GM18499 (cell line): ENCODE measurements around the gene CAMK2B.

Experiments used
- ATAC-seq: cut with Tn5 transposase; IDR thresholded peaks from one replicate; pipeline ENCODE4 v1.9.1; 2021; ENCODE audit warnings: moderate number of reproducible peaks; ENCODE audit not compliant: insufficient read depth, unreplicated experiment

Gene CAMK2B

DNA sequence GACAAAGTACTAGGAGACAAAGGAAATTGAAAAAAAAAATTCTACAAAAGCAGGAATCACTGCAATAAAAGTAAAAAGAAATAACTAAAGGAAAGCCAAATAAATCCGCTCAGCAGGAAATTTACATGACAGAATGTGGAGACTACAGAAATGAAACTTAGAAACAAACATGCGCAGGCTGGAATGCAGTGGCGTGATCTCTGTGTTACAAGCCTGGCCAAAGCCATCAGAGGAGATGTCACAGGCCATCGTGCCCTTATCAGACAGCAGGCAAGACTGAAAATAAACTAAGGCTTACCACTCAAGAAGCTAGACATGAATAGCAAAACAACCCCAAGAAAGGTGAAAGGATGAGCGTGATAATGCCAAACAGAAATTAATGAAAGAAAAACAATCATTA lies 6.3 kb upstream of the CAMK2B start:
- no peak for ATAC-seq

DNA sequence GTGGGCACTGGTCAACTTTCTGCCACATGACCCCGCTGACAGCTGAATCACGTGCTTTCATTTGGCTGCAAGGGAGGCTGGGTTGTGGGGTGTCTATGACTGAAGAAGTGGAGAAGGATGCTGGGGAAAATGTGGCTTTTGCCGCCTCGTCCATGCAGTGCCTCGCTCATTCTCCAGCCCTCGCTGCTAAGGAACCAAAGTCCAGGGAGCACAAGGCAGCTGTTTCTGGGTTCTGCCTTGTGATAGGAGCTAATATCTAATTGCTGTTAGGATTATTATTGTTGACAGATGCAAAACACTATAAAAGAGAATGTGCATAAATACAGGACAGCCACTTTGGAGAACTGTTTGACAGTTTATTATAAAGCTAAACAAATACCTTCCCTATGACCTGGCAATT lies 4.9 kb upstream of the CAMK2B start:
- no peak for ATAC-seq

DNA sequence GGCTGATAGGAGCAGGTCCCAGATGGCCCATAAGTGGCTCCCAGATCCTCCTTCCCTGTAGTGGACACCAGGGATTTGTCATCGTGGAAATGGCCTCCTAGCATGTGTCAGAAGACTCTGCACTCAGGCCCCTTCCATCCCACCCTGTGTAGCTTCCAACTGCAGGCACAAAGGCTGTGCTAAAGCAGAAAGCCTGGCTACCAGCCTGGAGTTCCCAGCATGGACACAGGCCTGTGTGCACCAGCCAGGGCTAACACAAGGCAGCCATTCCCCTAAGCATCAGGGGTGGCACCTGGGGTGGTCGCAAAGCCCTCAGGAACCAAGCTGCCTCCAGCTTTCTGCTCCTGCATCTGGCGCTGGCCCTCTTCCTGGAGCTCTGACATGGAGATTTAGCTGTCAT lies 4.5 kb upstream of the CAMK2B start:
- no peak for ATAC-seq

DNA sequence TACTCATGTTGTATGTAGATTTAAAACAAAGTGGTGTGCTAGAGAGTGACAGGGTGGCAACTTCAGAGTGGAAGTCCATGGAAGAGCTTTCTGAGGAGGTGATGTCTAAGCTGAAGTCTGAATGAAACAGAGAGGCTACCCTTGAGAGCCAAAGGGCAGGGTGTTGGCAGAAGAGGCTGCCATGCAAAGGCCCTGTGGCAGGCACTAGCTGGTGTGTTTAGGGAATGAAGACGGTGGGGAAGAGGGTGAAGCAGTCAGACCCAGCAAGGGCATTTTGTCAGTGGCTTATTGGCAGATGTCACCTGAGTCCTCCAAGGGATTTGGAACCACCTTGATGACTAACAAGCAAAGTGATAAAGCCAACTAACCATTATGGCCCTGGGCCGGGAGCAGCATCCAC lies 3.7 kb upstream of the CAMK2B start:
- no peak for ATAC-seq

DNA sequence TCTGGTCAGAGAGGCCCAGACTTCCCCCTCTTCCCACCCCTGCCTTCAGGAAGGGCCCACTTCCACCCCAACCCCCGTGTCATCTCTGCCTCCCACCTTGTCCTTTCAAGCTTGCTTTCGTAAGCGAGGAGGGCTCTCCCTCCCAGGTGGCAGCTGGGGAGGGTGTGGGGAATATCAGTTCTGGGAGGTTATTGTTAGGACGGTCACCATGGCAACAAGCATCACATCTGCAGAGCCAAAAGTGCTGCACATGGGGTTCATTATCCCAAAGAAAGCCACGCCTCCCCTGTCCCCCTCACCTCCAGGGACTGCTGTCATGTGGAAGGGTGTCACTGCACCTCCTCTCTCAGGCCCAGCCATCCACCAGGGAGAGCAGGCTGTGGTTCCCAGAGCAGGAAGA lies 2.6 kb upstream of the CAMK2B start:
- no peak for ATAC-seq

DNA sequence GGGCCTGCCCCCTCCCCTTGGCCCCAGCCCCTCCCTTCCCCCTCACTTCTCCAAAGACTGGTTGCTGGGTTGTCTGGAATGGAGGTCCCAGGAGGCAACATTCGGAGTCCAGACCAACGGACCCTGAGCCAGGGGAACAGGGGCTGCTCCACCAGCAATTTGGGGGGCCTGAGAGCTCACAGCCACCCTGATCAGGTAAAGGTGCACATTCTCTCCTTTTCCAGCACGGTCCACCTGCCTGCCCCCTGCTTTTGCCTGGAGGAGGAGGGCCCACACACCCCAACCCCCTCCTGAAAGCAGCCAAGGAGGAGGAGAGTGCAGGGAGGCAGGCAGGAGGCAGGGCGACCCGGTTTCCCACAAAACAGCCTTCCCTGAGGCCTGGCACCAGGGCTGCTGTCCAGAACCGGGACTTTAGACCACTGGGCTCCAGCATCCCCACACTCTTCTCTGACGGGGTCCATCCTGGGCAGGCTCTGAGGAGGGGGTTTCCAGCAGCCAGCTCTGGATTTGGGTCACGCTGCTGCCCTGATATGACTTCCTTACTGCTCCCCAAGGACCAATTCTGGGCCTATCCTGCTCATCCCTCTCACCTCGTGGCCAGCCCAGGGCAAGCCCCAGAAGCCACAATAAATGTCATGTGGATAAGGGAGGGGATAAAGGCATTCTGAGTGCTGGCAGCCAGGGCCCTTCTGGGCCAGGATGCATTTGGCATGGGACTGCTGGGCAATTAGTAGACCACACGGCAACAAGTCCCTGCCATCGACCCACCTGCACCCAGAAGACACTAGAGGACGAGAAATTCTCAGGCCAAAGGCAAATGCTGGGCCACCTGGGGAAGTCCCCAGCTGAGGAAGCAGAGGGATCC lies 1.1 kb upstream of the CAMK2B start:
- ATAC-seq, result no peak

DNA sequence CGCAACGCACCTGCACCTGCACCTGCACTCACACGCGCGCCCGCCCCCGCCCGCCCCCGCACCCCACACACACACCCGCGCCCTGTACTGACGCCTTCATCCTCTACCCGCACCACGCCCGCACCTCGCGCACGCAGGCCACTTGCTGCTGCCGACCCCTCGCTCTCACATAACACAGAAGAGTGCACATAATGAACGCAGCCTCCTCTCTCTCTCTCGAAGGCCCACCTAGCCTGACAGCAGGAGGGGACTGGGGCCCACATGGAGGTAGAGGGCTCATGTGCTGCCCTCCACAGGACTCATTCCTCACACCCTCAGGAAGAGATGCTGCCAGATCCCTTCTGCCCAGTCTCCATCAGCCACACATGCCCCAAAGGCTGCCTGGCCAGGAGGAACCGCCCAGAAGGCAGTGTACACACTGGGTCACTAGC lies 432 bp upstream of the CAMK2B start:
- no peak for ATAC-seq

DNA sequence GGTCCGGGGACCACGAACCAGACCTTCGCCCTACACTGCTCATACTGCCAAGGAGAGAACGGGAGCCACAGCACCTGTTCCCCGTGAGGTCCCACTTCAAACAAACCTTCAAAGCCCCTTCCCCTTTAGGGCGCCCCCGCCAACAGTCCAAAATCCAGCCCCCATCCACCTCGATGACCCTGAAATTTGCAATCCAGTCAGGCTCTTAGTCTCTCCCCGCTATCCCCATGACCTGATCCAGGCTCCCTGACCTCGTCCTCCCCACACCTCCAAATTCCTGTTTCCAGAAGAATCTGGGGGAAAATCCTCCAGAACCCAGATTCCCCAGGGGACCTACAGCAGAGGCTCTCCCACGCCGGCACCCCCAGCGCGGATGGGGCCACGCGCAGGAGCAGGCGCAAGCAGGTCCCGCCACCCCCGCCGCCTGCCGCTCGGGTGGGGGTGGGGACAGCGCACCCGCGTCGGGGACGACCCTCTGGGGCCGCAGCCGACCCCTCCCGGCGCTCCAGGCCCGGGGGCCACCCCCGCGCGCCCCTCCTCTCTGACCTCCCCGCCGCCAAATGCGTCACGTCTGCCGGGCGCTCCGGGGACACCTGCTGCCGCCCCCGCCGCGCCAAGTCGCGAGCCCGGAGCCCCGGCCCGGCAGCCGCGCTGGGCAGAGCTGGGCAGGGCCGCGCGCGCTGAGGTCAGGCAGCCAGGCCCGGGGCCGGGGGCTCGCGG lies 753 bp downstream of the CAMK2B start:
- no peak for ATAC-seq

DNA sequence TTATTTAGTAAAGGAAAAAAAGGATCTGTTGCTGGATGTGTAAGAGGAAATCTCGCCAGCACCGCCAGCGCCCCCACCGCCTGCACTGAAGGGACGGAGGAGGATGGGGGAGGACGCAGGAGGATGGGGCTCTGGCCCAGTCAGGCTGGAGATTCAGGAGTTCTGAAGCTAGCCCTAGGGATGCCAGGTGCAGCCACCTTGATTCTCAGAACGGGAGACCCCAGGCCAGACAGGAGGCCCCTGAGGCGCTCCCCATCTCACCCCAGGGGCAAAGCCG lies 1.3 kb downstream of the CAMK2B start:
- no peak for ATAC-seq

DNA sequence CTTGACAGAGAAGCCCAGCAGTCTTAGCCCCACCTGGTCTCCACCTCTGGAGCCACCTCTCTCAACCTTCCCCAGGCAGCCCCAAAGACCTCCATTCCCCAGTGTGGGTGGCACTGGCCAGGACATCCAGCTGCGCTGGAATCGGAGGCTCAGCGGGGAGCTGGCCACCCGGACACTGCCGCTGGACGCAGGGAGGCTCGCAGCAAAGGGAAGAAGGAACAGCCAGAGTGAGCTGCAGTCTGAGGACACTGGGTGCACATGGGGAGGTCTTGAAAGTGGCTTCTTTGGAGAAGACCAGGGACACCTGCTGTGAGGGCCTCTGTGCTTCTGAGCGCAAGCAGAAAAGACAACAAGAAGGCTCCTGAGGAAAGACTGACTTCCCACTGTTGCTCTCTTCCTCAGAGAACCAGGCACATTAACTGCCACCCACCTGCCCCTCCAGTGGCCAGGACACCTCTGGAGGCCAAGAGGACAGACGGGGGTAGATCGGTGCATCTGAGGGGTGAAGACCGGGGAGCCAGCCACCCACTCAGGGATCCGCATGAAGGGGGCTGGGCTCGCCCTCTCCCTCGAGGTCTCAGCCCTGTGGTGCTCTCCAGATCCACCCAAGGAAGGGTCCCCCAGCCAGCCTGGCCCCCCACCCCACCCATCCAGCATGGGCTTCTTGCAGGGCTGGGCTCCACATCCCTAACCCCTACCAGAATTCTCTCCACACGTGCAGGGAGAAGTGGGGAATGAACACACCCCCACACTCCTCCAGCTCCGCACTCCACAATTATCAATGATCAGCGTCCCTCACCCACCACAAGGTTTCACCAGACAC lies 1.8 kb downstream of the CAMK2B start:
- ATAC-seq, result no peak

DNA sequence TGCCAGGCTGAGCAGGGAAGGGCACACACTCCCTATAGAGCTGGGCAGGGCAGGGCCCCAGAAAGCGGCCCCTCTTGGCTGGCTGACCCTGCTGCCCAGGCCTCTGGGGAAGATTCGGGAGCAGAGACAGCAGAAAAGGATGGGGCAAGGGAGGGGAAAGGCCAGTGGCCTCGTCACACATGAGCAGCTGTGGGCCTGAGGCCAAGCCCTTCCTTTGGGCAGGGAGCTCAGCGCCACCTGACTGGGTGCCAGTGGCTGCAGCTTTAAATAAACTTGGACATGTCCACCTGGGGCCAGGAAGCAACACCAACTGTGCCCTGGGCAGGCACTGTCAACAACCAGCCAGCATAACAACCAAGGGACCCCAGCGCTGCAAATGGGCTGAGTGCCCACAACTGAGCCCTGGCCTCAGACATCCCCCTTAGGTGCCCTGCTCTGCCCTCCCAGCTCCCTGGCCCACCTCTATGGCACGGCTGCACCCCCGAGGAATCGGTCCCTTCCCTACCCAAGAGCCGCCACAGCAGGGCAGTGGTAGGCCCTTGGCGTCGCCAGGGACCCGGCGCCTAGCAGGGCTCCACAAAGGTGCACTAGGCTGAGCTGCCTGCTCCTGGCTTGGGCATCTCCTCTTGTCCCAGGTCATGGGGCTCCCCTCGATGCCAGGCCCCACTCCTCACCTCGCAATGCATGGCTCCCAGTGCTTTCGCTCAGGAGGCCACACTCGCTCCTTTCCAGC lies 2.6 kb downstream of the CAMK2B start:
- ATAC-seq, result no peak

DNA sequence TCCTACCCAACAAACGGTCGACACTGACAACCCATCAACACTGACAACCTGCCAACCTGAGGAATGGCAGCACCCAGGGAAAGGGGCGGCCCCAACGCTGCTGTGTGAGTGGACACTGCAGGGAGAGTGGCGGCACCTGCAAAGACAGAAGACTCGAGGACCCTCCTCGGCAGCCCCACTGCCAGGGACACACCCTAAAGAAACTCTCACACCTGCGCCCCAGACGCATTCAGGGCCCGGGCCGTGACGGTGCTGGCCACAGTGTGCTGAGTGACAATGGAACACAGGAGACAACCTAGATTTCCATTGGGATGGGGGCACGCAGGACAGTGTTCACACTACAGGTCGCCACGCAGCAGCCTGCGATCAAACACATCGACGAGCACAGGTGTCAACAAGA lies 3.6 kb downstream of the CAMK2B start:
- ATAC-seq, result no peak

DNA sequence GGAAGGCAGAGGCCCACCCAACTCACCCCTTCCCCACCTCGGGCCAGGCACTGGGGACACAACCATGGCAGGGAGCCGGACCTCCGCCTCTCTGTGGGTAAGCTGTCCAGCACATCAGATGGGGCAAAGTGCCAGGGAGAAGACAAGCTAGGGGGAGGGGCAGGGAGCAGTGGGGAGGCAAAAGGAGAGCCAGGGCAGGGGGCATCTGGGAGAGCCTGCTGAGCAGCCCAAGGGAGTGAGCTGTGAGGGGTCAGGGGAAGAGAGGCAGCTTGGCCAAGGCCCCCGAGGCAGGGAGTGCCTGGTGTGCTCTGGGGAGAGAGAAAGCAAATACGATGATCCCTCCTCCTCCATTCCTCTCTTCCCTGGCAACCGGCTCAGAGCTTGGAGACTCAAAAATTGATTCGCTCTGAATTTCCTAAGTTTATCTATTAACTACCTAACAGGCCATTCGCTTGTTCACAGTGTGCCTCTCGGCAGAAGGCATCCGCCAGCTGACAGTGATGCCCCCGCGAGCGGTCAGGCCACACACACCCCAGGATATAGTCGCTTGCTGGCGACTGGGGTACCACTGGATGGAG lies 4.5 kb downstream of the CAMK2B start:
- ATAC-seq, result no peak

DNA sequence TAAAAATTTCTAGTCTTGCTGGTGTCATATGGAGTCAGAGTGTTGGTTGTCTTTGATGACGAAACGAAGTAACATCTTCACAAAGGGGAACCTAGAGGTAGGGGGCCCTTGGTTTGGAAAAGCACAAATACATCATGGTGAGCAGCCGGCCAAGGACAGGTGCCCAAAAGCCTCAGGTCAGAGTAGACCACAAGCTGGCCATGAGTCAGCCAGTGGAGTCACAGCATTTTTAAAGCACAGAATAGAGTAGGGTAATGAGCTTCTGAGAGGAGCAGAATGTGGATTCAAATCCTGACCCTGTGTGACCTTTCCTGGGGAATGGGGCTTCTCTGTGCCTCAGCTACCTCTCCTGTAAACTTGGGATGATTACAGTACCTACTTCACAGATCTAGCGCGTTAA lies 5.3 kb downstream of the CAMK2B start:
- no peak for ATAC-seq

DNA sequence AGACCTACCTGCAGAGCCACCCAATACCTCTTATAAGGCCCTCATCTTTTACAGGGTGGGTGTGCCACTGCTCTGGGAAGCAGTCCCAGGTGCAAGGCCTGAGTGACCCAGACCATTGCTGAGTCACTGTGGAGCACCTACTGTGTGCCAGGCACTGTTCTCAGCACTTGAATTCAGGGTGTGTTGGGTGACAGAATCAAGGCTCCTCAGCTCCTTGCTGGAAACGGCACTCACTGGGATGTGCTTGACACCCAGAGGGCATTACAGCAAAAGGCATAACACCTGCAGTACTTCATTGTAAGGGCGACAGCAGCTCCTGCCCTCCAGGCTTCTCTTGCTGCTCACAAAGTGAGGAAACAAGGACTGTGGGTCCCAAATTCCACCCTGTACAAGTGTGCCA lies 7.1 kb downstream of the CAMK2B start:
- no peak for ATAC-seq

DNA sequence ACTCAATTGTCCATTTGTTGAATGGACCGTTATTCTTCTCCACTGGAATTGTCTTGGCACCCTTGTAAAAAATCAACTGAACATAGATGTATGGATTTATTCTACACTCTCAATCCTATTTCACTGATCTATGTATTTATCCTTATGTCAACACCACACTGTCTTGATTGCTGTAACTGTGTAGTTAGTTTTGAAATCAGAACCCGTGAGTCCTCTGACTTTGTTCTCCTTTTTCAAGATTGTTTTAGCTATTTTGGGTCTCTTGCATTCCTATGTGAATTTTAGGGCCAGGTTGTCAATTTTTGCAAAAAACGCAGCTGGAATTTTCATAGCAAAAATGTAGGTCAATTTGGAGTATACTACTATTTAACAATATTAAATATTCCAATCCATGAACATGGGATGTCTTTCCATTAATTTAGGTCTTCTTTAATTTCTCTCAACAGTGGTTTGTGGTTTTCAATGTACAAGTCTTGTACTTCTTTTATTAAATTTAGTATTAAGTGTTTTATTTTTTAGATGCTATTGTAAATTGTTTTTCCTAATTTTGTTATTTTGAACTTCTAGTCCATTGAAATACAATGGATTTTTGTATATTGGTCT lies 10.0 kb downstream of the CAMK2B start:
- ATAC-seq, result no peak

DNA sequence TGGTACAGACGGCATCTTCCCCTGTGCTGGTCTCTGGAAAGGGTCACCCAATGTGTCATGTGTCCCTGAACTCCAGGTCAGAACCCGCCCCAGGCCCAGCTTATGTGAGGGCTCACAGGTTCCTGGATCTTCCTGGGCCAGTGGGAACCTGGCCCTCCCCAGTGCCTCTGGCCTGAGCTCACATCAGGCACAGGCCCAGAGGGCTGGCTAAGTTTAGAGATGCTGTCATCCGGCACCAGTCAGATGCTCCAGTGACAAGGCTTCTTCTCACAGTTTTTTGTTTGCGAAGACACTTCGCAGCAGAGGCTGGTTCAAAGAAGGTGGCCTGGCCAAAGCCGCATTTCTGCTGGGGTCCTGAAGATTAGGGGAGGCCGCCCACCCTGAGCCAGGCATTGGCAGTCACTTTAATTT lies 11.8 kb downstream of the CAMK2B start:
- ATAC-seq, result no peak

DNA sequence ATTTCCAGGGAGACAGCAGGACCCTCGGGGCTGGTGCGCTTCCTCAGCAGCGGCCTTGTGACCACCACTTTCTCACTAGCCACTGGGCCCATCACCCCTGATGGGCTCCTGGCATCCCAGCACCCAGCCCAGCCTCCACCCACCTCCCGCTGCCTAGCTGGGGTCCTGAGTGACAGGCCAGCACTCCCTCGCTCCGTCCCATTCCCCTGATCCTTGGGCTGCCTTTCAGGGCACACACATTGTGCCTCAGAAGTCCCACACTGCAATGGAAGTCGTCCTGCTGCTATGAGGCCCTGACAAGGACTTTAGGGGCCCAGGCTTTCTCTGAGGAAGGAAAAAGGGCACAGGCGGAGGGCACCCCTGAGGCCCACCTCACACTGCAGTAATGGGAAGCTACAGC lies 12.4 kb downstream of the CAMK2B start:
- ATAC-seq, result no peak

DNA sequence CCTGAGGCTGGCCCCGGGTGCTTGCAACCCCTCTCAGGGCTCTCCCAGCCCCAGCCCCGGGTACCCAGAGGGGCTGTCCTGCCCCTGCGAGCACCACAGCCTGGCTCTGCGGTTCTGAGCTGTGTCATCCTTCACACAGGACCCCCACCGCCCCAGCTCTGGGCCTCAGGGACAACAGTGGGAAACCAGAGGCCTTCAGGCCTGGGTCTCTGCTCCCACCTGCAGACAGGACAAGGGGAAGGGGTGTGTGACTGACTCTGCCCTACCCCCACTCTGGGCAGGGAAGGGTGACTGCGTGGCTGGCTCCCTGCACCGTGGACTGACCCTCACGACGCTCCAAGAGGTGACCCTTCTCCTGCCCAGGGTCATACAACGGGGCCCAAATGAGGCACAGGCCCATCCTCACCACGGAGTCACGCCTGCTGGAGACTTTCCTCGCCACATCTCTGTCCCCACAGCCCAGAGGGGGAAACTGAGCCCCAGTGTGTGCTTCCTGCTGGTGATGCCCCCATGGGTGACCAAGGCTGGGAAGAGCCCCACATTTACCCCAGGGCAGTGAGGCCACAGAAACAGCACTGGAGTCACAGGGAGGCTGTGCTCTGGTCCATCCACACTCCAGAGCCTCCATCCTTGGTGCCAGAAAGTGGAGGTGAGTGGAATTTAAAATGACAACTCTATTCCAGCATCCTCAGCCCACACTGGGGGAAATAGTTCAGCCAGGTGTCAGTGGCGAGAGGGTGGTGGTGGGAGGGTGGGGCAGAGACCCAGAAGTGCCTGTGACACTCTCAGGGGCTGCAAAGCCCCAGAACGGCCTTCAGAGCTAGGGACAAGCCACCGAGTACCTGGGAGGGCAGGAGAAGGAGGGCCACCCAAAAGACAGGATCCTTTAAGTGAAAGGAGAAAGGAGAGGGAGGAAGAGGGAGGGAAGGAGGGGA lies 13.6 kb downstream of the CAMK2B start:
- ATAC-seq, result no peak
